Chondrocyte (in vitro differentiated cells): ENCODE results near the gene PSMB9. TPM values are rescaled to one million over a fixed set of nuclear protein-coding genes. Genes with fewer than 3 reads are reported as not detected.

ENCODE experiments used
- DNase-seq: peaks from one replicate; pipeline ENCODE4 v3.0.0; 2021; ENCODE audit warnings: mixed read lengths, low spot score
- H3K27ac Mint-ChIP-seq: one replicate; pipeline ENCODE4 v1.8.0; 2021; ENCODE audit warnings: mild to moderate bottlenecking, moderate library complexity, mixed read lengths; ENCODE audit not compliant: unreplicated experiment
- H3K27me3 Mint-ChIP-seq: 2 replicates; pipeline ENCODE4 v1.8.0; 2021; ENCODE audit warnings: low read depth, mixed read lengths
- H3K36me3 Mint-ChIP-seq: 2 replicates; pipeline ENCODE4 v1.8.0; 2021; ENCODE audit warnings: low read depth, mixed read lengths
- H3K4me1 Mint-ChIP-seq: 2 replicates; pipeline ENCODE4 v1.8.0; 2021; ENCODE audit warnings: low read depth, mild to moderate bottlenecking, mixed read lengths
- H3K4me3 Mint-ChIP-seq: one replicate; pipeline ENCODE4 v1.8.0; 2021; ENCODE audit warnings: mild to moderate bottlenecking, moderate library complexity, mixed read lengths; ENCODE audit not compliant: unreplicated experiment
- H3K9me3 Mint-ChIP-seq: 2 replicates; pipeline ENCODE4 v1.8.0; 2021; ENCODE audit warnings: low read depth, mixed read lengths
- CTCF ChIP-seq: fragments of 200-600 bp; sonication (generic); IDR thresholded peaks from 2 replicates; pipeline ENCODE4 v1.5.0; 2021; ENCODE audit warnings: antibody characterized with exemption, mild to moderate bottlenecking, moderate library complexity
- total RNA-seq: library from RNA; stranded (reverse); gene quantifications from 3 replicates; pipeline ENCODE4 v1.2.1, GENCODE V29; 2021

The PSMB9 gene
- total RNA-seq, 1 donor from 2014 or later, result 1.2 TPM

GRCh38 chr6:32894085-32895005, 40.4 kb downstream of the PSMB9 start:
- Mint-ChIP-seq H3K9me3 (no peaks in the 10 kb centered on the region), H3K27ac (peak overlapping the region; percentile 96), H3K4me1 (peaks cover 27% of the 10 kb centered on the region), H3K4me3 (peak overlapping the region; percentile 99), H3K36me3 (no peaks in the 10 kb centered on the region), H3K27me3 (peaks cover 4% of the 10 kb centered on the region)
- peak; percentile 97 for DNase-seq
- TF ChIP-seq CTCF, result peak; percentile 60

- Mint-ChIP-seq H3K36me3 (no peaks in the 10 kb centered on the region), H3K4me3 (peak overlapping the region; percentile 99), H3K27ac (peak overlapping the region; percentile 96), H3K9me3 (no peaks in the 10 kb centered on the region), H3K4me1 (peaks cover 22% of the 10 kb centered on the region), H3K27me3 (peaks cover 4% of the 10 kb centered on the region)
- no peak for TF ChIP-seq CTCF
- no peak for DNase-seq
These were observed 41.0 kb downstream of the PSMB9 start for GRCh38 chr6:32895006-32895345.

- peaks cover 7% of the 10 kb centered on the region for H3K4me1 Mint-ChIP-seq
- DNase-seq, result no peak
- no peak overlapping the region for H3K4me3 Mint-ChIP-seq
- no peaks in the 10 kb centered on the region for H3K9me3 Mint-ChIP-seq
- no peak overlapping the region for H3K27ac Mint-ChIP-seq
- peaks cover 5% of the 10 kb centered on the region for H3K36me3 Mint-ChIP-seq
- H3K27me3 Mint-ChIP-seq, result no peaks in the 10 kb centered on the region
- no peak for TF ChIP-seq CTCF
These were observed 50.0 kb downstream of the PSMB9 start for GRCh38 chr6:32903952-32904351.

- Mint-ChIP-seq H3K36me3 (peaks cover 5% of the 10 kb centered on the region), H3K27me3 (no peaks in the 10 kb centered on the region)
- no peak for TF ChIP-seq CTCF
These were observed 51.1 kb downstream of the PSMB9 start for GRCh38 chr6:32905078-32905477.

GRCh38 chr6:32906539-32906938, 52.5 kb downstream of the PSMB9 start:
- no peak for DNase-seq

More at GRCh38 chr6:32905078-32905477, 51.1 kb downstream of the PSMB9 start:
- no peak overlapping the region for H3K27ac Mint-ChIP-seq
- no peak for DNase-seq
- H3K4me3 Mint-ChIP-seq, result no peak overlapping the region
- H3K9me3 Mint-ChIP-seq, result no peaks in the 10 kb centered on the region
- peaks cover 7% of the 10 kb centered on the region for H3K4me1 Mint-ChIP-seq

More at GRCh38 chr6:32906539-32906938, 52.5 kb downstream of the PSMB9 start:
- TF ChIP-seq CTCF, result no peak
- Mint-ChIP-seq H3K9me3 (no peaks in the 10 kb centered on the region), H3K36me3 (peaks cover under 1% of the 10 kb centered on the region), H3K4me1 (peaks cover 7% of the 10 kb centered on the region), H3K4me3 (no peak overlapping the region), H3K27ac (no peak overlapping the region), H3K27me3 (no peaks in the 10 kb centered on the region)
